Measurements from ENCODE around the gene MCF2L. TPM values are rescaled to one million over a fixed set of nuclear protein-coding genes. Genes with fewer than 3 reads are reported as not detected.

Gene MCF2L
- total RNA-seq, 1 experiment from 2014 or later = 21.3 TPM

- Histone ChIP-seq H3K4me3 (ENCODE audit: insufficient read depth, low read depth, low read length) (no peak overlapping the region), H3K27me3 (ENCODE audit: control insufficient read depth, insufficient read depth, low read length) (no peaks in the 10 kb centered on the region), H3K36me3 (replicated peaks; ENCODE audit: control insufficient read depth, insufficient read depth, low read length) (no peaks in the 10 kb centered on the region)
- peak; percentile 37 for DNase-seq
Measured at GRCh38 chr13:113124211-113124970, 155.4 kb downstream of the MCF2L start.

GRCh38 chr13:113125506-113126264 lies 156.7 kb downstream of the MCF2L start:
- no peaks in the 10 kb centered on the region for H3K36me3 ChIP-seq (replicated peaks; ENCODE audit: control insufficient read depth, insufficient read depth, low read length)

GRCh38 chr13:113126265-113127150 lies 157.5 kb downstream of the MCF2L start:
- Histone ChIP-seq H3K4me3 (ENCODE audit: insufficient read depth, low read depth, low read length) (no peak overlapping the region), H3K27me3 (ENCODE audit: control insufficient read depth, insufficient read depth, low read length) (no peaks in the 10 kb centered on the region), H3K36me3 (replicated peaks; ENCODE audit: control insufficient read depth, insufficient read depth, low read length) (no peaks in the 10 kb centered on the region)
- DNase-seq = no peak

More at GRCh38 chr13:113125506-113126264, 156.7 kb downstream of the MCF2L start:
- DNase-seq = peak; percentile 14
- Histone ChIP-seq H3K4me3 (ENCODE audit: insufficient read depth, low read depth, low read length) (no peak overlapping the region), H3K27me3 (ENCODE audit: control insufficient read depth, insufficient read depth, low read length) (no peaks in the 10 kb centered on the region)

- Histone ChIP-seq H3K27me3 (ENCODE audit: control insufficient read depth, insufficient read depth, low read length) (no peaks in the 10 kb centered on the region), H3K36me3 (replicated peaks; ENCODE audit: control insufficient read depth, insufficient read depth, low read length) (no peaks in the 10 kb centered on the region), H3K4me3 (ENCODE audit: insufficient read depth, low read depth, low read length) (no peak overlapping the region)
- DNase-seq = peak; percentile 86
Measured at GRCh38 chr13:113129480-113129879, 160.5 kb downstream of the MCF2L start.

GRCh38 chr13:113129921-113130750 lies 161.1 kb downstream of the MCF2L start:
- H3K27me3 ChIP-seq (ENCODE audit: control insufficient read depth, insufficient read depth, low read length) = no peaks in the 10 kb centered on the region
- H3K4me3 ChIP-seq (ENCODE audit: insufficient read depth, low read depth, low read length) = no peak overlapping the region
- no peaks in the 10 kb centered on the region for H3K36me3 ChIP-seq (replicated peaks; ENCODE audit: control insufficient read depth, insufficient read depth, low read length)
- DNase-seq = no peak

- peak; percentile 16 for DNase-seq
Measured at GRCh38 chr13:113135281-113135760, 166.3 kb downstream of the MCF2L start.

GRCh38 chr13:113137691-113138298 lies 168.8 kb downstream of the MCF2L start:
- H3K36me3 ChIP-seq (replicated peaks; ENCODE audit: control insufficient read depth, insufficient read depth, low read length) = no peaks in the 10 kb centered on the region
- H3K4me3 ChIP-seq (ENCODE audit: insufficient read depth, low read depth, low read length) = no peak overlapping the region
- peak; percentile 66 for DNase-seq
- H3K27me3 ChIP-seq (ENCODE audit: control insufficient read depth, insufficient read depth, low read length) = no peaks in the 10 kb centered on the region

More at GRCh38 chr13:113135281-113135760, 166.3 kb downstream of the MCF2L start:
- H3K4me3 ChIP-seq (ENCODE audit: insufficient read depth, low read depth, low read length) = no peak overlapping the region
- H3K27me3 ChIP-seq (ENCODE audit: control insufficient read depth, insufficient read depth, low read length) = no peaks in the 10 kb centered on the region
- no peaks in the 10 kb centered on the region for H3K36me3 ChIP-seq (replicated peaks; ENCODE audit: control insufficient read depth, insufficient read depth, low read length)

- no peaks in the 10 kb centered on the region for H3K27me3 ChIP-seq (ENCODE audit: control insufficient read depth, insufficient read depth, low read length)
- peak; percentile 28 for DNase-seq
- H3K4me3 ChIP-seq (ENCODE audit: insufficient read depth, low read depth, low read length) = no peak overlapping the region
- no peaks in the 10 kb centered on the region for H3K36me3 ChIP-seq (replicated peaks; ENCODE audit: control insufficient read depth, insufficient read depth, low read length)
Measured at GRCh38 chr13:113138792-113139551, 170.0 kb downstream of the MCF2L start.

- H3K36me3 ChIP-seq (replicated peaks; ENCODE audit: control insufficient read depth, insufficient read depth, low read length) = no peaks in the 10 kb centered on the region
- no peaks in the 10 kb centered on the region for H3K27me3 ChIP-seq (ENCODE audit: control insufficient read depth, insufficient read depth, low read length)
- H3K4me3 ChIP-seq (ENCODE audit: insufficient read depth, low read depth, low read length) = no peak overlapping the region
- peak; percentile 25 for DNase-seq
Measured at GRCh38 chr13:113139577-113139976, 170.6 kb downstream of the MCF2L start.

GRCh38 chr13:113140677-113141600 lies 171.9 kb downstream of the MCF2L start:
- peak; percentile 48 for DNase-seq
- Histone ChIP-seq H3K4me3 (ENCODE audit: insufficient read depth, low read depth, low read length) (no peak overlapping the region), H3K36me3 (replicated peaks; ENCODE audit: control insufficient read depth, insufficient read depth, low read length) (no peaks in the 10 kb centered on the region), H3K27me3 (ENCODE audit: control insufficient read depth, insufficient read depth, low read length) (no peaks in the 10 kb centered on the region)

- no peaks in the 10 kb centered on the region for H3K36me3 ChIP-seq (replicated peaks; ENCODE audit: control insufficient read depth, insufficient read depth, low read length)
- peak; percentile 48 for DNase-seq
Measured at GRCh38 chr13:113141601-113141970, 172.6 kb downstream of the MCF2L start.

GRCh38 chr13:113142876-113143275 lies 173.9 kb downstream of the MCF2L start:
- peak; percentile 31 for DNase-seq
- H3K4me3 ChIP-seq (ENCODE audit: insufficient read depth, low read depth, low read length) = no peak overlapping the region
- no peaks in the 10 kb centered on the region for H3K27me3 ChIP-seq (ENCODE audit: control insufficient read depth, insufficient read depth, low read length)
- no peaks in the 10 kb centered on the region for H3K36me3 ChIP-seq (replicated peaks; ENCODE audit: control insufficient read depth, insufficient read depth, low read length)

More at GRCh38 chr13:113141601-113141970, 172.6 kb downstream of the MCF2L start:
- Histone ChIP-seq H3K27me3 (ENCODE audit: control insufficient read depth, insufficient read depth, low read length) (no peaks in the 10 kb centered on the region), H3K4me3 (ENCODE audit: insufficient read depth, low read depth, low read length) (no peak overlapping the region)
